Measurements from ENCODE around the gene KIF21B.
"Not testable (repeated sequence)": the region's sequence is repeated elsewhere in the genome, so short reads cannot be mapped to it uniquely, and the experiment has no call there.

Gene KIF21B

DNA sequence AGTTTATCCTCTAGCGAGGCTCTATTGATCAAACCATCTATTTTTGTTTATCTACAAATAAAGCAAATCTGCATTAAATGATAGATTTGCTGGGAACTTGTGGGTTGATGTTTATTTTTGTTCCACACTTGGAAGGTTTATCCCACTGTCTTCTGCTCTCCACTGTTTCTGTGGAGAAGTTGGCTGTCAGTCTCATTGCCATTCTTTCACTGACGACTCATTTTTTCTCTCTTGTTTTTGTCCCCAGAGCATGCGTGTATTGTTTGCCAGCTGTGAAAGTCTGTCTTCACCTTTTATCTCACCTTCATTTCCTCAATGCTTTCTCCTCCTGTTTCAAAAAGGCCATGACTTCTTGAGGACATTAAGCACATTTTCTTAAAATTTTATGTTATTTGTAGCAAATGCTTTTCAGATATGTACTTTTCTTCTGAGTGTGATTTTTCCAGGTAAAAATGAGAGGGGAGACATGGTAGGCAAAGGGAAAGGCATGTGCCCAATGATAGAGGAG, 76.4 kb downstream of the KIF21B start:
- peaks cover 6% of the 10 kb centered on the region for H3K9me3 ChIP-seq (ENCODE audit: control insufficient read depth, low read length)
- no peaks in the 10 kb centered on the region for H3K4me1 ChIP-seq
- no peaks in the 10 kb centered on the region for H3K36me3 ChIP-seq (ENCODE audit: control insufficient read depth, insufficient read depth, low read length)
- no peak overlapping the region for H2AFZ ChIP-seq
- no peak overlapping the region for H3K4me3 ChIP-seq (ENCODE audit: low read depth, low read length)
- H3K27ac ChIP-seq = no peak overlapping the region
- H3K27me3 ChIP-seq (ENCODE audit: control insufficient read depth, insufficient read depth, low read length) = no peaks in the 10 kb centered on the region
- H3K4me2 ChIP-seq (ENCODE audit: low read length) = no peak overlapping the region
- H3K9ac ChIP-seq = no peak overlapping the region
- TF ChIP-seq, protein P1, sequence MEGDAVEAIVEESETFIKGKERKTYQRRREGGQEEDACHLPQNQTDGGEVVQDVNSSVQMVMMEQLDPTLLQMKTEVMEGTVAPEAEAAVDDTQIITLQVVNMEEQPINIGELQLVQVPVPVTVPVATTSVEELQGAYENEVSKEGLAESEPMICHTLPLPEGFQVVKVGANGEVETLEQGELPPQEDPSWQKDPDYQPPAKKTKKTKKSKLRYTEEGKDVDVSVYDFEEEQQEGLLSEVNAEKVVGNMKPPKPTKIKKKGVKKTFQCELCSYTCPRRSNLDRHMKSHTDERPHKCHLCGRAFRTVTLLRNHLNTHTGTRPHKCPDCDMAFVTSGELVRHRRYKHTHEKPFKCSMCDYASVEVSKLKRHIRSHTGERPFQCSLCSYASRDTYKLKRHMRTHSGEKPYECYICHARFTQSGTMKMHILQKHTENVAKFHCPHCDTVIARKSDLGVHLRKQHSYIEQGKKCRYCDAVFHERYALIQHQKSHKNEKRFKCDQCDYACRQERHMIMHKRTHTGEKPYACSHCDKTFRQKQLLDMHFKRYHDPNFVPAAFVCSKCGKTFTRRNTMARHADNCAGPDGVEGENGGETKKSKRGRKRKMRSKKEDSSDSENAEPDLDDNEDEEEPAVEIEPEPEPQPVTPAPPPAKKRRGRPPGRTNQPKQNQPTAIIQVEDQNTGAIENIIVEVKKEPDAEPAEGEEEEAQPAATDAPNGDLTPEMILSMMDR (IDR thresholded peaks at IDR 0.05) = no peak
- H3K79me2 ChIP-seq = no peaks in the 10 kb centered on the region

DNA sequence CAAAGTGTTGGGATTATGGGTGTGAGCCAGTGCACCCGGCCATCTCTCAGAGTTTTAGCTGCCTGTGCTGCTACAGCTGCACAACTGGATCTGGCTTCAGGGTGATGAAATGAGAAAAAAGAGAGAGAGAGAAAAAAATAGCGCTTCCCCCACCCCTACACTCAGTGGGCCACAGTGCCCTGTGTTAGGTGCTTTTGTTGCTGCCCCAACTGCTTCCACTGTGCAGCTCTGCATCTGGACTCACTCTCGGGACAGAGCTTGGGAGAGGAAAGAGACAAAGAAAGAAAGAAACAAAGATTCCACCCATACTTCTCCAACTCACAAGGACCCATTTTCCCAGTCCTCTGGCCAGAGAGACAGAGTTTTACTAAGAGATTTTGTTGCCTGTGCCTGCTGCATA, 78.4 kb downstream of the KIF21B start:
- Histone ChIP-seq H2AFZ (no peak overlapping the region), H3K79me2 (no peaks in the 10 kb centered on the region), H3K4me2 (ENCODE audit: low read length) (no peak overlapping the region), H3K27me3 (ENCODE audit: control insufficient read depth, insufficient read depth, low read length) (no peaks in the 10 kb centered on the region), H3K36me3 (ENCODE audit: control insufficient read depth, insufficient read depth, low read length) (no peaks in the 10 kb centered on the region), H3K9me3 (ENCODE audit: control insufficient read depth, low read length) (peaks cover 6% of the 10 kb centered on the region), H3K4me1 (no peaks in the 10 kb centered on the region), H3K9ac (no peak overlapping the region), H3K27ac (no peak overlapping the region), H3K4me3 (ENCODE audit: low read depth, low read length) (no peak overlapping the region)
- TF ChIP-seq, protein P1 (IDR thresholded peaks at IDR 0.05) = no peak

GRCh38 chr1:200938955-200939354, 84.6 kb downstream of the KIF21B start:
- Histone ChIP-seq H3K4me2 (ENCODE audit: low read length) (no peak overlapping the region), H2AFZ (no peak overlapping the region)

GRCh38 chr1:200935286-200935962, 88.1 kb downstream of the KIF21B start:
- not testable (repeated sequence) for H3K27me3 ChIP-seq (ENCODE audit: control insufficient read depth, insufficient read depth, low read length); H3K27ac ChIP-seq; H3K9ac ChIP-seq; H3K36me3 ChIP-seq (ENCODE audit: control insufficient read depth, insufficient read depth, low read length); H2AFZ ChIP-seq; H3K9me3 ChIP-seq (ENCODE audit: control insufficient read depth, low read length); H3K4me3 ChIP-seq (ENCODE audit: low read depth, low read length); H3K79me2 ChIP-seq; H3K4me2 ChIP-seq (ENCODE audit: low read length); H3K4me1 ChIP-seq

More at GRCh38 chr1:200938955-200939354, 84.6 kb downstream of the KIF21B start:
- TF ChIP-seq, protein P1 (IDR thresholded peaks at IDR 0.05) = no peak
- Histone ChIP-seq H3K9me3 (ENCODE audit: control insufficient read depth, low read length) (no peaks in the 10 kb centered on the region), H3K4me1 (no peaks in the 10 kb centered on the region), H3K9ac (no peak overlapping the region), H3K27me3 (ENCODE audit: control insufficient read depth, insufficient read depth, low read length) (no peaks in the 10 kb centered on the region), H3K27ac (no peak overlapping the region), H3K4me3 (ENCODE audit: low read depth, low read length) (no peak overlapping the region), H3K36me3 (ENCODE audit: control insufficient read depth, insufficient read depth, low read length) (no peaks in the 10 kb centered on the region), H3K79me2 (no peaks in the 10 kb centered on the region)

GRCh38 chr1:200934676-200935245, 88.8 kb downstream of the KIF21B start:
- Histone ChIP-seq H3K27ac (no peak overlapping the region), H3K79me2 (no peaks in the 10 kb centered on the region)

More at GRCh38 chr1:200934676-200935245, 88.8 kb downstream of the KIF21B start:
- no peaks in the 10 kb centered on the region for H3K9me3 ChIP-seq (ENCODE audit: control insufficient read depth, low read length)
- no peaks in the 10 kb centered on the region for H3K36me3 ChIP-seq (ENCODE audit: control insufficient read depth, insufficient read depth, low read length)
- TF ChIP-seq, protein P1 (IDR thresholded peaks at IDR 0.05) = no peak
- no peaks in the 10 kb centered on the region for H3K4me1 ChIP-seq
- no peak overlapping the region for H2AFZ ChIP-seq
- no peak overlapping the region for H3K9ac ChIP-seq
- H3K4me3 ChIP-seq (ENCODE audit: low read depth, low read length) = no peak overlapping the region
- H3K4me2 ChIP-seq (ENCODE audit: low read length) = no peak overlapping the region
- no peaks in the 10 kb centered on the region for H3K27me3 ChIP-seq (ENCODE audit: control insufficient read depth, insufficient read depth, low read length)
